HG03520 (cell line): ENCODE measurements around the gene NAALADL2.
"Not testable (repeated sequence)": the region's sequence is repeated elsewhere in the genome, so short reads cannot be mapped to it uniquely, and the experiment has no call there.

Experiments
- ATAC-seq: cut with Tn5 transposase; IDR thresholded peaks from one replicate; pipeline ENCODE4 v1.9.1; 2021; ENCODE audit warnings: mild to moderate bottlenecking, moderate library complexity; ENCODE audit not compliant: unreplicated experiment

Gene NAALADL2

GRCh38 chr3:175528693-175529092, 669.6 kb downstream of the NAALADL2 start:
- ATAC-seq: not testable (repeated sequence)

- no peak for ATAC-seq
Observed at GRCh38 chr3:175535351-175535750, 676.2 kb downstream of the NAALADL2 start.

GRCh38 chr3:175546115-175546514, 687.0 kb downstream of the NAALADL2 start:
- ATAC-seq: no peak

- ATAC-seq: no peak
Observed at GRCh38 chr3:175552929-175553328, 693.8 kb downstream of the NAALADL2 start.

GRCh38 chr3:175554801-175555200, 695.7 kb downstream of the NAALADL2 start:
- ATAC-seq: no peak

- ATAC-seq: no peak
Observed at GRCh38 chr3:175558261-175558660, 699.1 kb downstream of the NAALADL2 start.

GRCh38 chr3:175564363-175564762, 705.2 kb downstream of the NAALADL2 start:
- no peak for ATAC-seq

- ATAC-seq: no peak
Observed at GRCh38 chr3:175571096-175571495, 712.0 kb downstream of the NAALADL2 start.

GRCh38 chr3:175573226-175573625, 714.1 kb downstream of the NAALADL2 start:
- no peak for ATAC-seq

GRCh38 chr3:175580318-175580717, 721.2 kb downstream of the NAALADL2 start:
- no peak for ATAC-seq

GRCh38 chr3:175585898-175586297, 726.8 kb downstream of the NAALADL2 start:
- no peak for ATAC-seq

GRCh38 chr3:175590745-175591144, 731.6 kb downstream of the NAALADL2 start:
- no peak for ATAC-seq

- ATAC-seq: no peak
Observed at GRCh38 chr3:175591375-175591774, 732.2 kb downstream of the NAALADL2 start.

- no peak for ATAC-seq
Observed at GRCh38 chr3:175593331-175593730, 734.2 kb downstream of the NAALADL2 start.

GRCh38 chr3:175598740-175599139, 739.6 kb downstream of the NAALADL2 start:
- no peak for ATAC-seq

- no peak for ATAC-seq
Observed at GRCh38 chr3:175601521-175601920, 742.4 kb downstream of the NAALADL2 start.

- ATAC-seq: no peak
Observed at GRCh38 chr3:175605851-175606250, 746.7 kb downstream of the NAALADL2 start.

- ATAC-seq: no peak
Observed at GRCh38 chr3:175606650-175607318, 747.6 kb downstream of the NAALADL2 start.

- no peak for ATAC-seq
Observed at GRCh38 chr3:175608356-175608755, 749.2 kb downstream of the NAALADL2 start.

GRCh38 chr3:175608911-175609310, 749.8 kb downstream of the NAALADL2 start:
- no peak for ATAC-seq

GRCh38 chr3:175612487-175613196, 753.5 kb downstream of the NAALADL2 start:
- ATAC-seq: no peak

- not testable (repeated sequence) for ATAC-seq
Observed at GRCh38 chr3:175614107-175614506, 755.0 kb downstream of the NAALADL2 start.
